Transverse colon (tissue), 4 donors: ENCODE measurements around the gene GPR158. TPM values are rescaled to one million over a fixed set of nuclear protein-coding genes. Genes with fewer than 3 reads are reported as not detected.
"Not testable (repeated sequence)": the region's sequence is repeated elsewhere in the genome, so short reads cannot be mapped to it uniquely, and the experiment has no call there.

Source experiments
- DNase-seq: peaks from one replicate; pipeline ENCODE4 v3.0.0-alpha.2; 2019
- H3K27ac ChIP-seq, 4 donors: fragments of 200-600 bp; sonication (generic); 2 replicates each; pipeline ENCODE4 v1.5.1; 2016 to 2018; ENCODE audit warnings: inconsistent platforms in 4 of 4
- H3K27me3 ChIP-seq: fragments of 200-600 bp; sonication (generic); 2 replicates; pipeline ENCODE4 v1.5.1; 2017; ENCODE audit warnings: inconsistent platforms
- H3K36me3 ChIP-seq, 4 donors: fragments of 200-600 bp; sonication (generic); 2 replicates each; pipeline ENCODE4 v1.5.1; 2017 to 2019; ENCODE audit warnings: inconsistent platforms in 4 of 4
- H3K4me1 ChIP-seq, 4 donors: fragments of 200-600 bp; sonication (generic); 2 replicates each; pipeline ENCODE4 v1.5.1; 2017 to 2020; ENCODE audit warnings: inconsistent platforms in 4 of 4
- H3K4me3 ChIP-seq, 4 donors: fragments of 200-600 bp; sonication (generic); 1 replicate in 1 of 4; 2 replicates in 3 of 4; pipeline versions ENCODE4 v1.5.1 to v1.6.1; 2017 to 2019; ENCODE audit warnings: inconsistent platforms in 4 of 4
- H3K9me3 ChIP-seq, 2 donors: fragments of 200-600 bp; sonication (generic); 2 replicates each; pipeline ENCODE4 v1.5.1; 2017 to 2019; ENCODE audit warnings: inconsistent platforms in 2 of 2
- EP300 ChIP-seq: sonication (generic); formaldehyde crosslinking; IDR thresholded peaks from one replicate; pipeline ENCODE4 v1.6.1; 2017; ENCODE audit warnings: antibody characterized with exemption, low read depth
- POLR2A ChIP-seq: fragments of 450-650 bp; IDR thresholded peaks from one replicate; pipeline ENCODE4 v1.6.1; 2016; ENCODE audit warnings: antibody characterized with exemption, mild to moderate bottlenecking, moderate library complexity
- POLR2AphosphoS5 ChIP-seq, 3 donors: sonication (generic); formaldehyde crosslinking; IDR thresholded peaks; one replicate each; pipeline ENCODE4 v1.6.1; 2016; ENCODE audit warnings: antibody characterized with exemption in 3 of 3
- WGBS, 2 donors: methylation state at CpG; one replicate each; pipeline ENCODE4 v1.1.5; 2018; ENCODE audit warnings: low coverage in 1 of 2; 5-methylcytosine and 5-hydroxymethylcytosine counted together
- in situ Hi-C, 4 donors: fragments of 200-750 bp; cut with MboI; loops; one replicate each; pipeline versions ENCODE4 v1.15.0 to v1.15.1; 2017; ENCODE audit warnings: low sequenced_read_pairs in 3 of 4, low pct_ligation_motif_present in 1 of 4, low pct_unique_long_range_greater_than_20kb in 1 of 4
- intact Hi-C: fragments of 100-400 bp; cut with DNase I; formaldehyde crosslinking; loops from one replicate; pipeline ENCODE4 v1.15.1; 2023; ENCODE audit warnings: low total_unique reads
- total RNA-seq, 4 donors: library from RNA; depleted of rRNA; stranded (reverse); fragments of >200 nt; gene quantifications; one replicate each; pipeline ENCODE4 v1.1.0, GENCODE V29; 2016
- TF ChIP-seq, protein P1 (sequence below), 5 experiments: fragments of 200-600 bp in 3 of 5; fragments of 450-650 bp in 2 of 5; sonication (generic) in 3 of 5; IDR thresholded peaks; 1 replicate in 2 of 5; 2 replicates in 3 of 5; pipeline ENCODE4 v1.5.1; 2016 to 2017; ENCODE audit warnings: antibody characterized with exemption in 5 of 5, inconsistent platforms in 3 of 5, mild to moderate bottlenecking in 2 of 5, moderate library complexity in 1 of 5

GPR158 gene
- total RNA-seq, 4 donors from 2014 or later, result 0.16 to 0.27 TPM; not detected in 2

DNA sequence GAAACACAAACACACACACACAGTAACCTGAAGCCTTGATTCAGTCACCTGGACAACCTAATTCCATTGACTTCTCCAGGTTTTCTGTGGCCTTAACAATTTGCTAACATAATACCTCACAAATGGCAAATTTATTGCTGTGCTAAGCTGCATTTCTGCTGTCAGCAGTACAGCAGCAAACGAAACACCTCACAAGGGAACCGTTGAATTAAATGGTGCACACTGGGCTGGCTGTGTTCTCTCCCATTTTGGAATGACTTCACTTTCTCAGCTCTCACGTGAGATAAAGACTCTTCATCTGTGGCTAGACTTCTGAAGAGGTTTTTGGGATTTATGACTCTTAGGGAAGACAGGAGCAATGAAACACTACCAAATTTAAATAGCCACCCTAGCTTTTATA, 152.5 kb downstream of the GPR158 start:
- TF ChIP-seq POLR2AphosphoS5 (IDR thresholded peaks at IDR 0.05) (no peak), POLR2A (no peak), EP300 (no peak)
- TF ChIP-seq, protein P1, sequence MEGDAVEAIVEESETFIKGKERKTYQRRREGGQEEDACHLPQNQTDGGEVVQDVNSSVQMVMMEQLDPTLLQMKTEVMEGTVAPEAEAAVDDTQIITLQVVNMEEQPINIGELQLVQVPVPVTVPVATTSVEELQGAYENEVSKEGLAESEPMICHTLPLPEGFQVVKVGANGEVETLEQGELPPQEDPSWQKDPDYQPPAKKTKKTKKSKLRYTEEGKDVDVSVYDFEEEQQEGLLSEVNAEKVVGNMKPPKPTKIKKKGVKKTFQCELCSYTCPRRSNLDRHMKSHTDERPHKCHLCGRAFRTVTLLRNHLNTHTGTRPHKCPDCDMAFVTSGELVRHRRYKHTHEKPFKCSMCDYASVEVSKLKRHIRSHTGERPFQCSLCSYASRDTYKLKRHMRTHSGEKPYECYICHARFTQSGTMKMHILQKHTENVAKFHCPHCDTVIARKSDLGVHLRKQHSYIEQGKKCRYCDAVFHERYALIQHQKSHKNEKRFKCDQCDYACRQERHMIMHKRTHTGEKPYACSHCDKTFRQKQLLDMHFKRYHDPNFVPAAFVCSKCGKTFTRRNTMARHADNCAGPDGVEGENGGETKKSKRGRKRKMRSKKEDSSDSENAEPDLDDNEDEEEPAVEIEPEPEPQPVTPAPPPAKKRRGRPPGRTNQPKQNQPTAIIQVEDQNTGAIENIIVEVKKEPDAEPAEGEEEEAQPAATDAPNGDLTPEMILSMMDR (IDR thresholded peaks at IDR 0.05), result no peak
- intact Hi-C loops (no loop called here), in situ Hi-C loops (no loop called here)
- Histone ChIP-seq H3K4me3 (no peak overlapping the region), H3K9me3 (no peaks in the 10 kb centered on the region), H3K4me1 (no peaks in the 10 kb centered on the region), H3K27ac (no peak overlapping the region), H3K27me3 (no peaks in the 10 kb centered on the region), H3K36me3 (no peaks in the 10 kb centered on the region)
- no peak for DNase-seq
- WGBS, 2 donors, result 43 to 48% methylated on average over 3 of the region's 3 CpGs

DNA sequence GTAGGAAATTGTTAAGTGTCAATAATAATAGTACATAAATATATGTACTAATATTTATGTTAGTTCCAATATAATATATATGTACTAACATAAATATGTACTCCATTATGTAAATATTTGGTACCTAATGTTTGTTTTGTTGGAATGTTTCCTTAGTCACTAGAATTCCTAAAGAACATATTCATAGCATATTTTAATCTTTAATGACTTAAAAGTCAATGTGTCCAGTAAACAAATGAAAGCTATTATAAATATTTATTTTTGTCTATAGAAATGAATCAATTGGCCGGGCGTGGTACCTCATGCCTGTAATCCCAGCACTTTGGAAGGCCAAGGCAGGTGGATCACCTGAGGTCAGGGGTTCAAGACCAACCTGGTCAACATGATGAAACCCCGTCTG, 153.6 kb downstream of the GPR158 start:
- WGBS, 2 donors, result 76 to 81% methylated on average over 2 to 3 of the region's 3 CpGs
- Histone ChIP-seq H3K27ac (no peak overlapping the region), H3K4me1 (no peaks in the 10 kb centered on the region), H3K4me3 (no peak overlapping the region), H3K9me3 (no peaks in the 10 kb centered on the region), H3K27me3 (no peaks in the 10 kb centered on the region), H3K36me3 (no peaks in the 10 kb centered on the region)
- intact Hi-C loops, result no loop called here
- no peak for DNase-seq
- TF ChIP-seq POLR2AphosphoS5 (IDR thresholded peaks at IDR 0.05) (no peak), EP300 (no peak)
- TF ChIP-seq, protein P1 (IDR thresholded peaks at IDR 0.05), result no peak
- in situ Hi-C loops, result no loop called here

DNA sequence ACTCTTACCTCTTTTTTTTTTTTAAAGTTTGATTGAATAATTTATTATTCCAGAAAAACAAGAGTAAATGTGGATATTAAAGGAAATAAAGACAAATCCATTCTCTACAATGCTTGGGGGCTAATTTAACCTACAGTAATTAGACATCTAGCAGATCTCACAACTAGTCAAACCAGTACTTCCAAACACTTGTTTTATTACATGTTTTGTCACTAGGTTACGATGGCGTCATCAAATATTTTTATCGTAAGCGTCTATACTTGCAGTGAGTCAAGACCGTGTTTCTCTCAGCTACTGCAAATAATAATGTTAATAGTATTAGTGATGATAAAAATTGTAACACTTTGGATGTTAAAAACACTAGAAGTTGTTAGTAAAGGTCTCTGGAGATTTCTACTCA, 154.8 kb downstream of the GPR158 start:
- WGBS, 2 donors, result 18 to 63% methylated on average over 3 to 5 of the region's 5 CpGs

DNA sequence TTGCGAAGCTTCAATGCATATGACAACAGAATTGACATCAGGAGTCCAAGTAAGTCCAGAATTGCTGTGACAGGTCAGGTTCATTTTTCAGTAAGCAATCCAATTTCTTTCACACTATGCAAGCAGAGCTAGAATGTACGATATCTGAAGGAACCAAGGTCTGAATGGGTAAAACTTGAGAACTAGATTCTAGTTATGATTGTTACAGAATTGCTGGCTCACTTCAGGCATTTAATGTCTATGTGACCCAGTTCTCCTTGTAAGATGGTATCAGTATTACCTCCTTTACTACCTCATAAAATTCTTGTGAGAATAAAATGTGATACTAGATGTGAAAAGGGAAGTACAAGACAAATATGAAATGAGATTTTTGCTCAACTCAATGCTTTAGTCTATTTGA, 159.6 kb downstream of the GPR158 start:
- Histone ChIP-seq H3K27me3 (no peaks in the 10 kb centered on the region), H3K9me3 (no peaks in the 10 kb centered on the region), H3K4me3 (no peak overlapping the region), H3K27ac (no peak overlapping the region), H3K36me3 (no peaks in the 10 kb centered on the region), H3K4me1 (no peaks in the 10 kb centered on the region)
- in situ Hi-C loops (no loop called here), intact Hi-C loops (no loop called here)
- WGBS, 2 donors, result 87 to 88% methylated on average over 2 of the region's 2 CpGs
- TF ChIP-seq POLR2A, result no peak
- TF ChIP-seq EP300, result no peak
- no peak for TF ChIP-seq POLR2AphosphoS5 (IDR thresholded peaks at IDR 0.05)
- TF ChIP-seq, protein P1 (IDR thresholded peaks at IDR 0.05), result no peak
- DNase-seq, result no peak

More for the DNA sequence above, 154.8 kb downstream of the GPR158 start:
- H3K27me3 ChIP-seq, DNase-seq, H3K4me3 ChIP-seq, H3K36me3 ChIP-seq, H3K27ac ChIP-seq, in situ Hi-C loops, intact Hi-C loops, H3K9me3 ChIP-seq, H3K4me1 ChIP-seq: not testable (repeated sequence)

DNA sequence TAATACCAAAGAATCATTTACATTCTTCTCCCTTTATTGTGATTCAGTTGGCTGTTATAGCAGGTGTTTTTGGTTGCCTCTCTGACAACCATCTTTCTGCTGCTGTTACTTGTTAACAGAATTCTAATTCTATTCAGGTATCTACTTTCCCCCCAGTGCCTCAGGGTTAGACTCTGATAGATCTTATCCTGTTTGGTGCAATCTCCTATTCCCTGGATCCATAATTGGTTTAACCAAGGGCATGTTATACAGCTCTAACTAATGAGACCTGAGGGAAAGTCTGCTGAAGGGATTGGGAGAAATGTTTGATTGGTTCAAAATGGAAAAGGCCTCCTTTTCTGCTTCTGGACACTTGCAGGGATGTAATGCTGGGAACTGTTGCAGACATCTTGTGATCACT, 161.5 kb downstream of the GPR158 start:
- no peaks in the 10 kb centered on the region for H3K4me1 ChIP-seq
- H3K27me3 ChIP-seq, result no peaks in the 10 kb centered on the region
- TF ChIP-seq POLR2AphosphoS5 (IDR thresholded peaks at IDR 0.05) (no peak), EP300 (no peak), POLR2A (no peak)
- TF ChIP-seq, protein P1 (IDR thresholded peaks at IDR 0.05), result no peak
- no peaks in the 10 kb centered on the region for H3K9me3 ChIP-seq
- intact Hi-C loops (no loop called here), in situ Hi-C loops (no loop called here)
- no peaks in the 10 kb centered on the region for H3K36me3 ChIP-seq
- no peak overlapping the region for H3K27ac ChIP-seq
- H3K4me3 ChIP-seq, result no peak overlapping the region
- no peak for DNase-seq
